Gastrocnemius medialis (tissue), 4 donors: ENCODE data around the gene ZC3H4.

ENCODE experiments used
- CTCF ChIP-seq, 5 experiments: fragments of 450-650 bp in 3 of 5; fragments of 200-600 bp in 2 of 5; sonication (generic) in 2 of 5; IDR thresholded peaks in 4 of 5; conservative IDR thresholded peaks in 1 of 5; 1 replicate in 4 of 5; 2 replicates in 1 of 5; pipeline ENCODE4 v1.5.1; 2016 to 2019; ENCODE audit warnings: antibody characterized with exemption in 5 of 5, mild to moderate bottlenecking in 3 of 5, moderate library complexity in 3 of 5
- POLR2A ChIP-seq, 2 donors: fragments of 450-650 bp; IDR thresholded peaks; one replicate each; pipeline ENCODE4 v1.6.1; 2017; ENCODE audit warnings: antibody characterized with exemption in 2 of 2, mild to moderate bottlenecking in 2 of 2, moderate library complexity in 2 of 2

- no peak for TF ChIP-seq POLR2A (IDR thresholded peaks at IDR 0.05)
- TF ChIP-seq CTCF (IDR thresholded peaks at IDR 0.05 in 4 of 5, conservative IDR thresholded peaks at IDR 0.05 in 1 of 5), result no peak
These were observed 74.2 kb downstream of the ZC3H4 start for GRCh38 chr19:47039239-47039874.
